ENCODE measurements around the gene KLHDC8A.
A peak's percentile ranks its signal among the peaks of the same experiment; 100 is the strongest.

KLHDC8A gene

DNA sequence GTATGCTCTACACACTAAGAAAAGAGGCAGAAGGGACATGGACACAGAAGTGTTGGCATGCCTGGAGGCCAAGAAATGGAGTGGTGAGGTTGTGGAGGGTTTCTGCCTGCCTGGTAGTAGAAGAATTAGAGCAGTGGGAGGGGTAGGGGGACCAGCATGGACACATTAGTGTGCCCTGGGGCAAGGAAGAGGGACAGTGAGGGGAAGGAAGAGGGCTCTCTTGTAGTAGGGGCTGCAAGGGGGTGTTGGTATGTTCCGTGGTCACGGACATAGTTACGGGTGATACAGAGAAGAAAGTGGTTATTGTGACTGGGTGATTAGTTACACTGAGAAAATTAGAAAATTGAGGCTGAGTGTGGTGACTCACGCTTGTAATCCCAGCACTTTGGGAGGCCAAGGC is 41.9 kb upstream of the KLHDC8A start:
- Histone ChIP-seq H3K36me3 (ENCODE audit: control insufficient read depth in 2 of 2, insufficient read depth in 1 of 2, low read length in 2 of 2) (no peaks in the 10 kb centered on the region), H3K9me3 (ENCODE audit: control insufficient read depth, insufficient read depth, low read depth, low read length) (no peaks in the 10 kb centered on the region), H3K4me3 (ENCODE audit: low read depth, low read length) (no peak overlapping the region), H3K27ac (ENCODE audit: extremely low read depth, low read depth, low read length) (no peak overlapping the region), H3K4me1 (ENCODE audit: control insufficient read depth, insufficient read depth, low read length) (no peaks in the 10 kb centered on the region)
- ChIA-PET POLR2A (no interaction called here), CTCF (interaction anchor here (0.7 to 6.0 kb wide), 8 partner anchors 24 to 256 kb away, joined by 3 to 201 read pairs (median 18); no protein-coding TSS in a partner anchor)
- TF ChIP-seq ZNF391 (tag by site-specific recombination; IDR thresholded peaks at IDR 0.05; ENCODE audit: borderline replicate concordance, low read depth) (no peak), PRDM10 (tag by site-specific recombination; IDR thresholded peaks at IDR 0.05) (peak; percentile 19; the same call in 1 of the 2 replicates)

DNA sequence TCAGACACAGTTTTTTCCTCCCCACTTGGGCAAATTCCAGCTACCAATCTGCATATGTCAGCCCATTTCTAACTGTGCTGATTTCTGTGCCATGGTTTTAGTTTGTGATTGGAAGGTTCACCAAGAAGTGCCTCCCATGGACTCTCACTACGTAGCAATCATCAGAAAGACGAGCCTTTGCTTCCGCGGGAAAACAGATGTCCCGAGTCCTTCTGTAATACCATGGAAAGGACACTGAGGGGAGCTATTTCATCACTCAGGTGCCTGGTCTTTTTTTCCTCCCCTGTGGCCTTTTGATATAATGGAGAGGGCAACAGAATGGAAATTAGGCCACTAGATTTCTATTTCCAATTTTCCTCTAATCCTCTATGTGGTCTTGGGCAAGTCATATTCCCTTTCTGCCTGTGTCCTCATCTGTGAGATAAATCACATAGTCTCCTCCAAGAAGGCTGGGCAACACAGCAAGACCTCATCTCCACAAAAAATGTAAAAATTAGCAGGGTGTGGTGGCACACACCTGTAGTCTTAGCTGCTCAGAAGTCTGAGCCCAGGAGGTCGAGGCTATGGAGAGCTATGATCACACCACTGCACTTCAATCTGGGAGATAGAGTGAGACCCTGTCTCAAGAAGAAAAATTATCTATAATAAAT is 40.4 kb upstream of the KLHDC8A start:
- no peaks in the 10 kb centered on the region for H3K4me1 ChIP-seq (ENCODE audit: control insufficient read depth, insufficient read depth, low read length)
- no peak overlapping the region for H3K4me3 ChIP-seq (ENCODE audit: low read depth, low read length)
- H3K9me3 ChIP-seq (ENCODE audit: control insufficient read depth, insufficient read depth, low read depth, low read length): no peaks in the 10 kb centered on the region
- ChIA-PET POLR2A (interaction anchor here (0.8 kb wide), 1 partner anchor 277 kb away, joined by 3 read pairs; no protein-coding TSS in a partner anchor), CTCF (interaction anchor here (0.6 to 6.0 kb wide), 55 partner anchors 10 to 261 kb away, joined by 3 to 201 read pairs (median 6); partner anchors contain the start of genes ELK4, KLHDC8A and LEMD1)
- no peaks in the 10 kb centered on the region for H3K36me3 ChIP-seq (ENCODE audit: control insufficient read depth in 2 of 2, insufficient read depth in 1 of 2, low read length in 2 of 2)
- no peak overlapping the region for H3K27ac ChIP-seq (ENCODE audit: extremely low read depth, low read depth, low read length)
- TF ChIP-seq ZNF302 (tag by site-specific recombination; IDR thresholded peaks at IDR 0.05; ENCODE audit: low read depth) (no peak), ZNF660 (tag by site-specific recombination; IDR thresholded peaks at IDR 0.05) (peak; percentile 85), OVOL3 (tag by site-specific recombination; IDR thresholded peaks at IDR 0.05) (no peak), SP7 (tag by site-specific recombination; IDR thresholded peaks at IDR 0.05) (0 out of 2 replicates have a peak, but pooled peaks have one; percentile 19), ZSCAN30 (tag by site-specific recombination; IDR thresholded peaks at IDR 0.05) (0 out of 2 replicates have a peak, but pooled peaks have one; percentile 39), ZNF654 (tag by site-specific recombination; IDR thresholded peaks at IDR 0.05; ENCODE audit: low read depth) (peak; percentile 99), MZF1 (tag by site-specific recombination; IDR thresholded peaks at IDR 0.05; ENCODE audit: borderline replicate concordance) (no peak), ZNF335 (tag by site-specific recombination; conservative IDR thresholded peaks at IDR 0.05) (peak; percentile 27; the same call in 1 of the 2 replicates), GLIS1 (tag by site-specific recombination; IDR thresholded peaks at IDR 0.05) (peak; percentile 50), ZNF513 (tag by site-specific recombination; IDR thresholded peaks at IDR 0.05) (0 out of 2 replicates have a peak, but pooled peaks have one; percentile 31), KLF17 (tag by site-specific recombination; IDR thresholded peaks at IDR 0.05) (peak; percentile 45; the same call in 1 of the 2 replicates), ZBTB17 (tag by site-specific recombination; IDR thresholded peaks at IDR 0.05) (peak; percentile 51; the same call in 1 of the 2 replicates), SCRT2 (tag by site-specific recombination; IDR thresholded peaks at IDR 0.05) (peak; percentile 33; the same call in 1 of the 2 replicates), ZNF561 (tag by site-specific recombination; IDR thresholded peaks at IDR 0.05; ENCODE audit: borderline replicate concordance) (0 out of 2 replicates have a peak, but pooled peaks have one; percentile 36), ZNF629 (tag by site-specific recombination; IDR thresholded peaks at IDR 0.05) (peak; percentile 41; the same call in 1 of the 2 replicates), ZXDB (tag by site-specific recombination; IDR thresholded peaks at IDR 0.05) (no peak)
- TF ChIP-seq, protein P1, sequence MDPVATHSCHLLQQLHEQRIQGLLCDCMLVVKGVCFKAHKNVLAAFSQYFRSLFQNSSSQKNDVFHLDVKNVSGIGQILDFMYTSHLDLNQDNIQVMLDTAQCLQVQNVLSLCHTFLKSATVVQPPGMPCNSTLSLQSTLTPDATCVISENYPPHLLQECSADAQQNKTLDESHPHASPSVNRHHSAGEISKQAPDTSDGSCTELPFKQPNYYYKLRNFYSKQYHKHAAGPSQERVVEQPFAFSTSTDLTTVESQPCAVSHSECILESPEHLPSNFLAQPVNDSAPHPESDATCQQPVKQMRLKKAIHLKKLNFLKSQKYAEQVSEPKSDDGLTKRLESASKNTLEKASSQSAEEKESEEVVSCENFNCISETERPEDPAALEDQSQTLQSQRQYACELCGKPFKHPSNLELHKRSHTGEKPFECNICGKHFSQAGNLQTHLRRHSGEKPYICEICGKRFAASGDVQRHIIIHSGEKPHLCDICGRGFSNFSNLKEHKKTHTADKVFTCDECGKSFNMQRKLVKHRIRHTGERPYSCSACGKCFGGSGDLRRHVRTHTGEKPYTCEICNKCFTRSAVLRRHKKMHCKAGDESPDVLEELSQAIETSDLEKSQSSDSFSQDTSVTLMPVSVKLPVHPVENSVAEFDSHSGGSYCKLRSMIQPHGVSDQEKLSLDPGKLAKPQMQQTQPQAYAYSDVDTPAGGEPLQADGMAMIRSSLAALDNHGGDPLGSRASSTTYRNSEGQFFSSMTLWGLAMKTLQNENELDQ (tag by site-specific recombination; IDR thresholded peaks at IDR 0.05; ENCODE audit: low read depth): no peak
- TF ChIP-seq, protein P2, sequence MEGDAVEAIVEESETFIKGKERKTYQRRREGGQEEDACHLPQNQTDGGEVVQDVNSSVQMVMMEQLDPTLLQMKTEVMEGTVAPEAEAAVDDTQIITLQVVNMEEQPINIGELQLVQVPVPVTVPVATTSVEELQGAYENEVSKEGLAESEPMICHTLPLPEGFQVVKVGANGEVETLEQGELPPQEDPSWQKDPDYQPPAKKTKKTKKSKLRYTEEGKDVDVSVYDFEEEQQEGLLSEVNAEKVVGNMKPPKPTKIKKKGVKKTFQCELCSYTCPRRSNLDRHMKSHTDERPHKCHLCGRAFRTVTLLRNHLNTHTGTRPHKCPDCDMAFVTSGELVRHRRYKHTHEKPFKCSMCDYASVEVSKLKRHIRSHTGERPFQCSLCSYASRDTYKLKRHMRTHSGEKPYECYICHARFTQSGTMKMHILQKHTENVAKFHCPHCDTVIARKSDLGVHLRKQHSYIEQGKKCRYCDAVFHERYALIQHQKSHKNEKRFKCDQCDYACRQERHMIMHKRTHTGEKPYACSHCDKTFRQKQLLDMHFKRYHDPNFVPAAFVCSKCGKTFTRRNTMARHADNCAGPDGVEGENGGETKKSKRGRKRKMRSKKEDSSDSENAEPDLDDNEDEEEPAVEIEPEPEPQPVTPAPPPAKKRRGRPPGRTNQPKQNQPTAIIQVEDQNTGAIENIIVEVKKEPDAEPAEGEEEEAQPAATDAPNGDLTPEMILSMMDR (tag by site-specific recombination; IDR thresholded peaks at IDR 0.05): peak; percentile 81
- TF ChIP-seq, protein P3, sequence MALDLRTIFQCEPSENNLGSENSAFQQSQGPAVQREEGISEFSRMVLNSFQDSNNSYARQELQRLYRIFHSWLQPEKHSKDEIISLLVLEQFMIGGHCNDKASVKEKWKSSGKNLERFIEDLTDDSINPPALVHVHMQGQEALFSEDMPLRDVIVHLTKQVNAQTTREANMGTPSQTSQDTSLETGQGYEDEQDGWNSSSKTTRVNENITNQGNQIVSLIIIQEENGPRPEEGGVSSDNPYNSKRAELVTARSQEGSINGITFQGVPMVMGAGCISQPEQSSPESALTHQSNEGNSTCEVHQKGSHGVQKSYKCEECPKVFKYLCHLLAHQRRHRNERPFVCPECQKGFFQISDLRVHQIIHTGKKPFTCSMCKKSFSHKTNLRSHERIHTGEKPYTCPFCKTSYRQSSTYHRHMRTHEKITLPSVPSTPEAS (tag by site-specific recombination; IDR thresholded peaks at IDR 0.05): no peak

Data from HEK293 (cell line).